Measurements from ENCODE around the gene STK36.

Gene STK36, protein sequence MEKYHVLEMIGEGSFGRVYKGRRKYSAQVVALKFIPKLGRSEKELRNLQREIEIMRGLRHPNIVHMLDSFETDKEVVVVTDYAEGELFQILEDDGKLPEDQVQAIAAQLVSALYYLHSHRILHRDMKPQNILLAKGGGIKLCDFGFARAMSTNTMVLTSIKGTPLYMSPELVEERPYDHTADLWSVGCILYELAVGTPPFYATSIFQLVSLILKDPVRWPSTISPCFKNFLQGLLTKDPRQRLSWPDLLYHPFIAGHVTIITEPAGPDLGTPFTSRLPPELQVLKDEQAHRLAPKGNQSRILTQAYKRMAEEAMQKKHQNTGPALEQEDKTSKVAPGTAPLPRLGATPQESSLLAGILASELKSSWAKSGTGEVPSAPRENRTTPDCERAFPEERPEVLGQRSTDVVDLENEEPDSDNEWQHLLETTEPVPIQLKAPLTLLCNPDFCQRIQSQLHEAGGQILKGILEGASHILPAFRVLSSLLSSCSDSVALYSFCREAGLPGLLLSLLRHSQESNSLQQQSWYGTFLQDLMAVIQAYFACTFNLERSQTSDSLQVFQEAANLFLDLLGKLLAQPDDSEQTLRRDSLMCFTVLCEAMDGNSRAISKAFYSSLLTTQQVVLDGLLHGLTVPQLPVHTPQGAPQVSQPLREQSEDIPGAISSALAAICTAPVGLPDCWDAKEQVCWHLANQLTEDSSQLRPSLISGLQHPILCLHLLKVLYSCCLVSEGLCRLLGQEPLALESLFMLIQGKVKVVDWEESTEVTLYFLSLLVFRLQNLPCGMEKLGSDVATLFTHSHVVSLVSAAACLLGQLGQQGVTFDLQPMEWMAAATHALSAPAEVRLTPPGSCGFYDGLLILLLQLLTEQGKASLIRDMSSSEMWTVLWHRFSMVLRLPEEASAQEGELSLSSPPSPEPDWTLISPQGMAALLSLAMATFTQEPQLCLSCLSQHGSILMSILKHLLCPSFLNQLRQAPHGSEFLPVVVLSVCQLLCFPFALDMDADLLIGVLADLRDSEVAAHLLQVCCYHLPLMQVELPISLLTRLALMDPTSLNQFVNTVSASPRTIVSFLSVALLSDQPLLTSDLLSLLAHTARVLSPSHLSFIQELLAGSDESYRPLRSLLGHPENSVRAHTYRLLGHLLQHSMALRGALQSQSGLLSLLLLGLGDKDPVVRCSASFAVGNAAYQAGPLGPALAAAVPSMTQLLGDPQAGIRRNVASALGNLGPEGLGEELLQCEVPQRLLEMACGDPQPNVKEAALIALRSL (N-terminal part only)

GRCh38 chr2:218671654-218672566 lies at the start of gene STK36, which contains the start of gene RNF25:
TSS of gene STK36 (plus strand) at chr2:218672086. CDS start at chr2:218672830, 744 bp downstream.
TSS of gene RNF25 (minus strand) at chr2:218672002. CDS start at chr2:218671970, 32 bp downstream.
- DNase-seq (ENCODE audit: low spot score): peak; percentile 91

GRCh38 chr2:218622606-218623365 lies 49.1 kb upstream of the STK36 start:
- DNase-seq (ENCODE audit: low spot score): no peak

DNA sequence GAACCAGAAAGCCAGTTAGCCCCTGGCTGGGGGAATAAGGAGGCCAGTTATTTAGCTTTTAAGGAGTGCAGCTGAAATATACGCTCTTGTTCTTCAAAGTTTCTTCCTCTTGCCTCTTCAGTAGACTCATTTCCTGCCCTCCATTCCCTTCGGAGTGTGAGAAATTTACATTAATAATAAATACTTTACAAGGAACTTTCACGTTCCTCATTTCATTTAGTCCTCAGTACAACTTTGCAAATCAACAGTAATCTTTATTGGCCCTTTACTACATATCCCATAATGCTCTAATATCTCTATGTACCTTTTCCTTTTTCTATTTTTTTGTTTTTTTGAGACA lies 48.5 kb upstream of the STK36 start:
- DNase-seq (ENCODE audit: low spot score): no peak

- no peak for DNase-seq (ENCODE audit: low spot score)
These were observed 45.5 kb upstream of the STK36 start for GRCh38 chr2:218626369-218626768.

DNA sequence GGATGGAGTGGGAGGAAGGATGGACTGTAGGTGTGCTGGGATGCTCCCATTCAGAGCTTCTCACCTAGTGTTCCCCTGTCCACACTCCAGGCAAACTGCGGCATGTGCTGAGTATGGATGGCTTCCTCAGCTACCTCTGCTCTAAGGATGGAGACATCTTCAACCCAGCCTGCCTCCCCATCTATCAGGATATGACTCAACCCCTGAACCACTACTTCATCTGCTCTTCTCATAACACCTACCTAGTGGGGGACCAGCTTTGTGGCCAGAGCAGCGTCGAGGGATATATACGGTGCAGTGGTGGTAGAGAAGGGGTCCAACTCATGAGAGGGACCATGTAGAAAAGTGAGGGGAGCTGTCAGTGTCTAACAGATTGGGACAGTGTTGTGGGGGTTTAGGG lies 43.9 kb upstream of the STK36 start:
- no peak for DNase-seq (ENCODE audit: low spot score)

GRCh38 chr2:218631837-218632236 lies 40.0 kb upstream of the STK36 start:
- peak; percentile 27 for DNase-seq (ENCODE audit: low spot score)

GRCh38 chr2:218635719-218636118 lies 36.2 kb upstream of the STK36 start:
- no peak for DNase-seq (ENCODE audit: low spot score)

DNA sequence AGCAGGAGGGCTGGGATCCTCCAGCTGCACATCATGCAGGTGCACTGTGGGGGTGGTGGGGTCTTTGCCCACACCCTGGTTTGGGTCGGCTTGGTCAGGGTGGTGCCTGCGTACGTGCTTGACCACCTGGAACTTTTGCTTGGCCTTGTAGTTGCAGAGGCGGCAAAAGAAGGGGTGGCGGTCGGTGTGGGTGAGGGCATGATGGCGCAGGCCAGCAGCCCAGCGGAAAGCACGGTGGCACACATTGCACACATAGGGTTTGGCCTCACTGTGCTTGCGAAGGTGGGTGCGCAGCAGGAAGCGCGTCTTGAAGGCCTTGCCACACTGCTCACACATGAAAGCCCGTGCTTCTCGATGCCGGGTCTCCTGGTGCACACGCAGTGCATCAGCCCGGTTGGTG lies 33.5 kb upstream of the STK36 start:
- DNase-seq (ENCODE audit: low spot score): no peak

- DNase-seq (ENCODE audit: low spot score): no peak
These were observed 29.7 kb upstream of the STK36 start for GRCh38 chr2:218642121-218642656.

DNA sequence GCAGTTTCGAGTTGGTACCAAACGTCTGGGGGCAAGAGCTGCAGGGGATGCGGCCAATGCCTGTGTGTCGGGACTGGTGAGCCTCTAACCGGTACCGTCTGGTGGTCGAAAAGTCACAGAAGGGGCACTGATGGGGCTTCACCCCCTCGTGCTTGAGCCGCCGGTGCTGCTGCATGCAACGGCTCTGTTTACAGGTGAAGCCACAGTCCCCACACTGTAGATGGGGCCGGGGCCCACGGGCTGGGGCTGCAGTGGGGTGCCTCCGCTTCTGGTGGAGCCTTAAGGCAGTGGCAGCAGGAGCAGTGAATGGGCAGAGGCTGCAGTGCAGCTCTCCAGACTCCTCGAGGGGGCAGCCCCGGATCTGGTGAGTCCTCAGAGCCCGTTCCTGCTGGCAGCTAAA lies 29.1 kb upstream of the STK36 start:
- no peak for DNase-seq (ENCODE audit: low spot score)

DNA sequence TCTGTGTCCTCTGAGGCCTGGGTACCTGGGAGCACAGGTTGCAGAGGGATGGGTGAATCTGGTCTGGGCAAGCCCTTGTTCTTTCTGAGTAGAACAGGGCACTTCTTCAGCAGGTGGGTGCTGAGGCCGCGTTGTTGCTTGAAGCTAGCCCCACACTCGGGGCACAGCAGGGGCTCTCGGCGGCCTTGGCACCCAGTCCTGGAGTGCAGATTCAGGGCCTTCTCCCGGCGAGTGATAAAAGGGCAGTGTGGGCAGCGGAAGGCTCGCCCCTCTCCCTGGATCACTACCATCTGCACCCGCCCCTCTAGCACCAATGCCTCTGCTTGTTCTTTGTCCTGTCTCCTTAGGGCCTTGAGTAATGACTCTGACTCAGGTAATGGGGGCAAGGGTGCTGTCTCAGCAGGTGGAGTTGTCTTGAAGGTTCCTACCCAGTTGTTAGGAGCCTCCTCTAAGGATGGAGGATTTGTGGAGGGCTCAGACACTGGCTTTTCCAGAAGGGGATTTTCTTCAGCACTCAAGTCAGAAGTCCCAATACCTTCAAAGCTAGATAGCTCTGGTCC lies 28.1 kb upstream of the STK36 start:
- no peak for DNase-seq (ENCODE audit: low spot score)

DNA sequence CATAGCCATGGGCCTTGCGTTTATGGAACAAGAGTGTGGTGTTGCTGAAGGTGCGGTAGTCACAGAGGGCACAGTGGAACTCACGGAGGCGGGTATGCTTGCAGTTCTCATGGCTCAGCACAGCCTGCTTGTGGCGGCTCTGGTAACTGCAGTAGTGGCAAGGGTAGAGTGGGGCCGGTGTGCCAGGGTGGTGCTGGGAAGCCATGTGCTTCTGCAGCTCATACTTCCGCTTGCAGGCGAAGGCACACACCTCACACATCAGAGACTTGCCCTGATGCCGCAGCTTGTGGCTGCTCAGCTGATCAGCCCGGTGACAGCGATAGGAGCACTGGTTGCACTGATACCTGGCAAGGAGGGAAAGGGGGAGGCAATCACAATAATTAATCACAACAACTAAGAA lies 27.2 kb upstream of the STK36 start:
- DNase-seq (ENCODE audit: low spot score): no peak

GRCh38 chr2:218645126-218645525 lies 26.8 kb upstream of the STK36 start:
- no peak for DNase-seq (ENCODE audit: low spot score)

- DNase-seq (ENCODE audit: low spot score): peak; percentile 48
These were observed 23.6 kb upstream of the STK36 start for GRCh38 chr2:218648088-218648786.

DNA sequence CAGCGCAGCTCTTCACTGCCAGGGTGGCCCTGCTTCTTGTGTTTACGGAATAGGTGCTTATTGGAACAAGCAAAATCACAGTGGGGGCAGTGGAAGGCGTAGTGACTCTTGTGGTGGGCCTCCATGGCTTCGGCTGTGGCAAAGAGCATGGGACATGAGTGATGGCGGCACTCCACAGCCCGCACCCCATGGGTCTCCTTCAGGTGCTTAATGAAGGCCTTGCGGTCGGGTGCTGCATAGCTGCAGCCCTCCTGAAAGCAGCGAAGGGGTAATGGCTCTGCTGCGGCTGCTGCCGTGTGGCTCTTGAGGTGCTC lies 23.1 kb upstream of the STK36 start:
- DNase-seq (ENCODE audit: low spot score): no peak

DNA sequence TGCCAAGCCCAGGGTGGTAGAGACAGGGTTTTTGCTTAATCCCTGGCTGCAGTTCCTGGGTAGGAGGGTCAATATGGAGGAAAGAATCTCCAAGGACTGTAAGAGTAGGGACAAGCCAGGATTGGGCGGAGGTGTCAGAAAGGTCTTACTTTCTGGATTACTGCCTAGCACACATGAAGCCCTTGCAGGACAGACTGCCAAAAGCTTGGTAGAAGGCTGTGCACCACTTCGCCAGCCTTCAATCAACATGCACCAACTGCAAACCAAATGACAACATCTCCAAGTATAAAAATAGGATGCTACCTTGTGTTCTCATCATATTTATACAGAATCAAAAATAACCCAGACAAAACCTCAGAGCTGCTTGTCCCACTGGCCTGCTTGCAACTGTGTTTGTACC lies 16.1 kb upstream of the STK36 start:
- DNase-seq (ENCODE audit: low spot score): no peak

DNA sequence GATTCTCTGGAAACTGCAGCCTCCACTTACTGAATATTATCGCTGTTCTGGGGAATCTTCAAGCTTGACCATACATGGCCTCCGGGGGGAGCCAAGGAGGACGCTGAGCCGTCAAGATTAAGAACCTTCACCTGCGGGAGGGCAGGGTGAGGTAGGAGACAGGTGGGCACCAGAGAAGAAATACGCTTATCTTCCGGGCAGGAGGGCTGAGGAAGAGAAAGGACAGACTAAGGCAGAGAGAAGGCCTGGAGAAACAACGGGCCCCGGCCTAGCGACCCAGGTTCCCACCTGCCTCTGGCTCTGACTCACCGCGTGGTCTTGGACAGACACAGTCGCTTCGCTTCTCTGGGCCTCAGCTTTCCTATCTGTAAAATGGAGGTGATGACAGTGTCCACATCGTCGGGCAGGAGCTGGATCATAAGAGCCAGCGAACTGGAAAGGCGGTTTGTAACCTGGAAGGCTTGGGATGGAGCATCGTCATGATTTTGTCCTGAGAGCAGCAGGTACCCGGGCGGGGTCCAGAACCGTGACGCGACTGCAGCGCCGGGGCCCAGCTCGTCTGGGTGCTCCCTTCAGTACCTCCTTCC lies 13.1 kb upstream of the STK36 start:
- DNase-seq (ENCODE audit: low spot score): peak; percentile 65

DNA sequence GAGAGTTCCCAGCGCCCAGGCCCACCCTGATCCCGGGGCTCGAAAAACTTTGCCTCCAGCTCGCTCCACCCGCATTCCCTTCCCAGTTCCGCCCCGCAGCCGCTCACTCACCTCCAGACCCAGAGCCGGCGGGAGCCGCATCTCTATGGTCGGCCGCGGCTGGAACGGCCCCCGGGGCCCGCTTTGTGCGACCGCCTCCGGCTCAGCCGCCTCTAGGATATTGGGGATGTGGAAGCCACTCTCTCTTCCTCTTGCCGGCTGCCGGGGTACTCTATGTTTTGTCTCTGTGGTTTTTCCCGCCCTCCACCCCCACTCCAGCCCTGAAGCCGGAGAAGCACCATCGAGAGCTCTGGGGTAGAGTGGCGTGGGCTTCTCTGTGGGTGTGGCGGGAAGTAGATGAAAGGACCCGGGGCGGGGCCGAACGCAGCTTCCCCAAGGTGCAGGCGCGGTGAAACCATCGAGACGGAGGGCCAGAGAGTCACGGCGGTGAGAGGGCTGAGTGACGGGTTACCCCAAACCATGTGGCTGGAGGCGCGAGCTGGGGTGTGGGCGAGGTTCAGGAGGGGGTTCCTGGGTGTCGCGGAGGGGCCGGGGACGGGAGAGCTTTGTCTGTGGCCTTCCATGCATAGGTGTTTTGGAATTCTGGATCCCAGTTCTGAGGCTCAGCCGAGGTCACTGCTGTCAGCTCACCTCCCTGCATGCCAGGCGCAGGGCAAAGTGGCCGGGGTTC lies 12.5 kb upstream of the STK36 start, which contains the start of the genes BCS1L and ZNF142:
BCS1L (plus strand) TSS at position 426 of the 730 bp plus-strand sequence. CDS start 1,305 bp downstream, outside the sequence.
ZNF142 (minus strand) TSS at position 366 of the 730 bp plus-strand sequence. CDS start 3,194 bp downstream, outside the sequence.
- DNase-seq (ENCODE audit: low spot score): peak; percentile 93

Data from SW480 (cell line).